ENCODE measurements around the gene TRIM38. TPM values are rescaled to one million over a fixed set of nuclear protein-coding genes. Genes with fewer than 3 reads are reported as not detected.
A peak's percentile ranks its signal among the peaks of the same experiment; 100 is the strongest.
"Not testable (repeated sequence)": the region's sequence is repeated elsewhere in the genome, so short reads cannot be mapped to it uniquely, and the experiment has no call there.

The TRIM38 gene
- total and polyA plus RNA-seq, 5 experiments from 2014 or later = 4.3 to 29.7 (median 7.4) TPM

- Mint-ChIP-seq H3K4me1 (peaks cover 2 to 7% (median 6%) of the 10 kb centered on the region in 4 donors), H3K27ac (peak overlapping the region in 7 of 10 donors; percentile 4 to 72 (median 27)), H3K27me3 (no peaks in the 10 kb centered on the region), H3K9me3 (no peaks in the 10 kb centered on the region), H3K4me3 (no peak overlapping the region), H3K36me3 (peaks cover 0 to 83% (median 23%) of the 10 kb centered on the region in 3 donors)
- ATAC-seq (no peak), DNase-seq (no peak)
- POLR2A ChIA-PET = interaction anchor here (1.6 kb wide), 1 partner anchor 11 kb away, joined by 4 read pairs; no protein-coding TSS in a partner anchor
These were observed 19.1 kb downstream of the TRIM38 start for GRCh38 chr6:25981568-25982263.

- ATAC-seq (no peak), DNase-seq (no peak)
- Mint-ChIP-seq H3K27me3 (no peaks in the 10 kb centered on the region), H3K4me1 (peaks cover 4 to 13% (median 7%) of the 10 kb centered on the region in 4 donors), H3K27ac (peak overlapping the region in 3 of 10 donors; percentile 33 to 77 (median 61)), H3K4me3 (no peak overlapping the region), H3K9me3 (no peaks in the 10 kb centered on the region), H3K36me3 (peaks cover 0 to 83% (median 25%) of the 10 kb centered on the region in 3 donors)
- POLR2A ChIA-PET = no interaction called here
These were observed 21.7 kb downstream of the TRIM38 start for GRCh38 chr6:25984265-25984664.

GRCh38 chr6:25987845-25988244 lies 25.2 kb downstream of the TRIM38 start:
- Mint-ChIP-seq H3K27me3 (no peaks in the 10 kb centered on the region), H3K27ac (peak overlapping the region in 7 of 10 donors; percentile 14 to 75 (median 44)), H3K9me3 (no peaks in the 10 kb centered on the region), H3K4me1 (peaks cover 6 to 24% (median 12%) of the 10 kb centered on the region in 4 donors), H3K4me3 (no peak overlapping the region), H3K36me3 (peaks cover 0 to 53% (median 15%) of the 10 kb centered on the region in 3 donors)
- ATAC-seq (no peak), DNase-seq (no peak)
- POLR2A ChIA-PET = interaction anchor here (1.8 kb wide), 1 partner anchor 33 kb away, joined by 6 read pairs; a partner anchor contains a TSS

GRCh38 chr6:25990172-25990873 lies 27.7 kb downstream of the TRIM38 start:
- Mint-ChIP-seq H3K9me3 (no peaks in the 10 kb centered on the region), H3K4me3 (peak overlapping the region in 2 of 10 donors; percentile 34 to 95), H3K4me1 (peaks cover 9 to 39% (median 22%) of the 10 kb centered on the region in 4 donors), H3K36me3 (peaks cover 0 to 29% (median 7%) of the 10 kb centered on the region in 3 donors), H3K27me3 (no peaks in the 10 kb centered on the region), H3K27ac (peak overlapping the region in 6 of 10 donors; percentile 21 to 85 (median 62))
- ATAC-seq (no peak), DNase-seq (no peak)
- POLR2A ChIA-PET = interaction anchor here (1.3 to 4.3 kb wide), 3 partner anchors 13 to 31 kb away, joined by 4 to 62 read pairs (median 10); a partner anchor contains a TSS

GRCh38 chr6:25991785-25992412 lies 29.3 kb downstream of the TRIM38 start:
- Mint-ChIP-seq H3K27me3 (no peaks in the 10 kb centered on the region), H3K4me1 (peaks cover 9 to 41% (median 24%) of the 10 kb centered on the region in 4 donors)
- peak in 8 of 10 donors; percentile 7 to 65 (median 34) for DNase-seq

GRCh38 chr6:25992413-25993340 lies 30.1 kb downstream of the TRIM38 start:
- ATAC-seq = peak; percentile 91 to 92
- no peaks in the 10 kb centered on the region for H3K9me3 Mint-ChIP-seq
- H3K4me3 Mint-ChIP-seq = peak overlapping the region; percentile 93 to 98 (median 96)
- H3K4me1 Mint-ChIP-seq = peaks cover 8 to 38% (median 21%) of the 10 kb centered on the region in 4 donors
- peak; percentile 82 to 95 (median 94) for DNase-seq
- H3K36me3 Mint-ChIP-seq = peaks cover 0 to 9% (median 7%) of the 10 kb centered on the region in 3 donors
- POLR2A ChIA-PET = interaction anchor here (1.1 to 4.3 kb wide), 11 partner anchors 9 to 1154 kb away, joined by 4 to 62 read pairs (median 11); partner anchors contain the start of gene TRIM38
- H3K27ac Mint-ChIP-seq = peak overlapping the region; percentile 91 to 98 (median 96)
- H3K27me3 Mint-ChIP-seq = no peaks in the 10 kb centered on the region

More at GRCh38 chr6:25991785-25992412, 29.3 kb downstream of the TRIM38 start:
- Mint-ChIP-seq H3K27ac (peak overlapping the region; percentile 91 to 98 (median 95)), H3K36me3 (peaks cover 0 to 17% (median 6%) of the 10 kb centered on the region in 3 donors), H3K4me3 (peak overlapping the region; percentile 93 to 98 (median 96)), H3K9me3 (no peaks in the 10 kb centered on the region)
- peak; percentile 37 to 45 for ATAC-seq
- POLR2A ChIA-PET = interaction anchor here (1.1 to 4.3 kb wide), 13 partner anchors 9 to 1155 kb away, joined by 4 to 62 read pairs (median 10); partner anchors contain the start of gene TRIM38

- H3K9me3 Mint-ChIP-seq, DNase-seq, H3K36me3 Mint-ChIP-seq, ATAC-seq, H3K27me3 Mint-ChIP-seq: not testable (repeated sequence)
- Mint-ChIP-seq H3K4me3 (peak overlapping the region; percentile 44 to 97 (median 67)), H3K27ac (peak overlapping the region in 9 of 10 donors; percentile 5 to 93 (median 55)), H3K4me1 (peaks cover 5 to 34% (median 17%) of the 10 kb centered on the region in 4 donors)
- POLR2A ChIA-PET = interaction anchor here (2.2 to 4.3 kb wide), 5 partner anchors 9 to 33 kb away, joined by 8 to 62 read pairs (median 16); a partner anchor contains a TSS
These were observed 30.7 kb downstream of the TRIM38 start for GRCh38 chr6:25993341-25993684.

- Mint-ChIP-seq H3K4me3 (no peak overlapping the region), H3K27me3 (no peaks in the 10 kb centered on the region), H3K36me3 (peaks cover 0 to 23% (median 5%) of the 10 kb centered on the region in 3 donors), H3K4me1 (peaks cover 10 to 34% (median 17%) of the 10 kb centered on the region in 4 donors), H3K9me3 (no peaks in the 10 kb centered on the region), H3K27ac (peak overlapping the region in 1 of 10 donors; percentile 69)
- ATAC-seq (no peak), DNase-seq (no peak)
- POLR2A ChIA-PET = interaction anchor here (0.6 kb wide), 2 partner anchors 9 to 1685 kb away, joined by 3 to 4 read pairs; no protein-coding TSS in a partner anchor
These were observed 32.9 kb downstream of the TRIM38 start for GRCh38 chr6:25995507-25995906.

- POLR2A ChIA-PET = interaction anchor here (0.7 kb wide), 1 partner anchor 22 kb away, joined by 3 read pairs; a partner anchor contains a TSS
- no peak for DNase-seq
- Mint-ChIP-seq H3K36me3 (peaks cover 0 to 30% (median 10%) of the 10 kb centered on the region in 3 donors), H3K9me3 (no peaks in the 10 kb centered on the region), H3K4me3 (no peak overlapping the region), H3K27ac (no peak overlapping the region), H3K27me3 (no peaks in the 10 kb centered on the region), H3K4me1 (peaks cover 7 to 18% (median 14%) of the 10 kb centered on the region in 4 donors)
- no peak for ATAC-seq
These were observed 35.3 kb downstream of the TRIM38 start for GRCh38 chr6:25997921-25998320.

- Mint-ChIP-seq H3K4me3 (no peak overlapping the region), H3K27ac (no peak overlapping the region), H3K27me3 (no peaks in the 10 kb centered on the region), H3K36me3 (peaks cover 0 to 30% (median 10%) of the 10 kb centered on the region in 3 donors), H3K9me3 (no peaks in the 10 kb centered on the region), H3K4me1 (peaks cover 9 to 15% (median 12%) of the 10 kb centered on the region in 4 donors)
- no peak for ATAC-seq
- no peak for DNase-seq
- POLR2A ChIA-PET = interaction anchor here (0.7 kb wide), 1 partner anchor 21 kb away, joined by 3 read pairs; a partner anchor contains a TSS
These were observed 35.8 kb downstream of the TRIM38 start for GRCh38 chr6:25998379-25998778.

GRCh38 chr6:25999225-25999624 lies 36.6 kb downstream of the TRIM38 start:
- H3K27me3 Mint-ChIP-seq, ATAC-seq, DNase-seq, H3K9me3 Mint-ChIP-seq, H3K27ac Mint-ChIP-seq, H3K4me1 Mint-ChIP-seq, H3K4me3 Mint-ChIP-seq: not testable (repeated sequence)
- peaks cover 0 to 30% (median 10%) of the 10 kb centered on the region in 3 donors for H3K36me3 Mint-ChIP-seq
- POLR2A ChIA-PET = interaction anchor here (0.6 kb wide), 1 partner anchor 104 kb away, joined by 7 read pairs; no protein-coding TSS in a partner anchor

Data from naive thymus-derived CD8-positive, alpha-beta T cell (primary cell).